Measurements from ENCODE around the gene TMEM235. TPM values are rescaled to one million over a fixed set of nuclear protein-coding genes. Genes with fewer than 3 reads are reported as not detected.

TMEM235 gene
- total and polyA plus RNA-seq, 2 donors (not counting 3 experiments of a cell fraction or from before 2014, with no cell fraction given) = 0.04 to 0.38 TPM

DNA sequence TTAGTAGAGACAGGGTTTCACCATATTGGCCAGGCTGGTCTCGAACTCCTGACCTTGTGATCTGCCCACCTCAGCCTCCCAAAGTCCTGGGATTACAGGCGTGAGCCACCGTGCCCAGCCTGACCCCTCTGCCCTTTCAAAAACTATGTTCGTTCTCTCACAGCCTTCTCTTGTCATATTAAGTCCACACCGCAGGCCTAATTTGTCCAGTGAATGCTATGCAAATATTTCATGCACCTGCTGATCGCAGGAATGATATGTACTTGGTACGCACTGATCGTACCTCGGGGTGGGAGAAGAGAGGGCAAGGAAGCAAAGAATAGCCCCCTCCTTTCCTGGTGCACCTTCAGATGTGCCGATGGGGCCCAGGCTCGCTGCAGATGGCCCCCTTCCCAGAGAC, 20.4 kb upstream of the TMEM235 start:
- no peak overlapping the region for H3K4me2 ChIP-seq (ENCODE audit: insufficient read depth, low read length)
- no peak overlapping the region for H3K4me3 ChIP-seq (replicated peaks in 1 of 3; ENCODE audit: insufficient read depth in 1 of 3, low read depth in 1 of 3, low read length in 3 of 3)
- H2AFZ ChIP-seq (ENCODE audit: low read depth, low read length) = no peak overlapping the region
- no TSS peak for BruUV-seq (replicated peaks)
- no peak for FAIRE-seq
- H3K9ac ChIP-seq (replicated peaks; ENCODE audit: extremely low read depth, insufficient read depth, low read length) = no peak overlapping the region
- dilution Hi-C loops (cut with MboI; ENCODE audit: extremely low pct_ligation_motif_present, low sequenced_read_pairs) (no loop called here), intact Hi-C loops (cut with micrococcal nuclease) (no loop called here)
- H3K79me2 ChIP-seq (ENCODE audit: control insufficient read depth, insufficient read depth, low read length) = peaks cover 18% of the 10 kb centered on the region
- TF ChIP-seq JUN (IDR thresholded peaks at IDR 0.05; ENCODE audit: borderline replicate concordance, insufficient read depth, insufficient read length, low read depth) (no peak), POLR2AphosphoS5 (IDR thresholded peaks at IDR 0.05; ENCODE audit: insufficient read depth, low read depth, low read length) (no peak), POLR2A (IDR thresholded peaks at IDR 0.05; ENCODE audit: low read depth, low read length) (no peak), MYC (IDR thresholded peaks at IDR 0.05; ENCODE audit: low read depth, low read length) (no peak), FOS (IDR thresholded peaks at IDR 0.05; ENCODE audit: borderline replicate concordance, insufficient read depth, low read length) (no peak), GATA2 (IDR thresholded peaks at IDR 0.05; ENCODE audit: insufficient read depth, insufficient read length, low read depth, low read length) (no peak), EZH2 (IDR thresholded peaks at IDR 0.05; ENCODE audit: borderline replicate concordance, low read depth, low read length, severe bottlenecking) (no peak)
- TF ChIP-seq, protein P1, sequence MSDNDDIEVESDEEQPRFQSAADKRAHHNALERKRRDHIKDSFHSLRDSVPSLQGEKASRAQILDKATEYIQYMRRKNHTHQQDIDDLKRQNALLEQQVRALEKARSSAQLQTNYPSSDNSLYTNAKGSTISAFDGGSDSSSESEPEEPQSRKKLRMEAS (IDR thresholded peaks at IDR 0.05; ENCODE audit: insufficient read depth, insufficient read length) = no peak
- TF ChIP-seq, protein P2, sequence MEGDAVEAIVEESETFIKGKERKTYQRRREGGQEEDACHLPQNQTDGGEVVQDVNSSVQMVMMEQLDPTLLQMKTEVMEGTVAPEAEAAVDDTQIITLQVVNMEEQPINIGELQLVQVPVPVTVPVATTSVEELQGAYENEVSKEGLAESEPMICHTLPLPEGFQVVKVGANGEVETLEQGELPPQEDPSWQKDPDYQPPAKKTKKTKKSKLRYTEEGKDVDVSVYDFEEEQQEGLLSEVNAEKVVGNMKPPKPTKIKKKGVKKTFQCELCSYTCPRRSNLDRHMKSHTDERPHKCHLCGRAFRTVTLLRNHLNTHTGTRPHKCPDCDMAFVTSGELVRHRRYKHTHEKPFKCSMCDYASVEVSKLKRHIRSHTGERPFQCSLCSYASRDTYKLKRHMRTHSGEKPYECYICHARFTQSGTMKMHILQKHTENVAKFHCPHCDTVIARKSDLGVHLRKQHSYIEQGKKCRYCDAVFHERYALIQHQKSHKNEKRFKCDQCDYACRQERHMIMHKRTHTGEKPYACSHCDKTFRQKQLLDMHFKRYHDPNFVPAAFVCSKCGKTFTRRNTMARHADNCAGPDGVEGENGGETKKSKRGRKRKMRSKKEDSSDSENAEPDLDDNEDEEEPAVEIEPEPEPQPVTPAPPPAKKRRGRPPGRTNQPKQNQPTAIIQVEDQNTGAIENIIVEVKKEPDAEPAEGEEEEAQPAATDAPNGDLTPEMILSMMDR (IDR thresholded peaks at IDR 0.05; ENCODE audit: extremely low read depth in 1 of 2, insufficient read depth in 1 of 2, low read depth in 1 of 2, low read length in 2 of 2) = no peak
- H4K20me1 ChIP-seq (replicated peaks; ENCODE audit: control insufficient read depth, extremely low read depth, insufficient read depth, low read length) = no peaks in the 10 kb centered on the region
- no peaks in the 10 kb centered on the region for H3K9me1 ChIP-seq (replicated peaks; ENCODE audit: control insufficient read depth, extremely low read depth, insufficient read depth, low read length)
- CTCF ChIA-PET = no interaction called here
- H3K9me3 ChIP-seq (replicated peaks; ENCODE audit: control insufficient read depth, insufficient read depth, low read length) = no peaks in the 10 kb centered on the region
- DNase-seq (ENCODE audit: low read depth, low spot score) = no peak
- POLR2A ChIA-PET = interaction anchor here (0.7 kb wide), 1 partner anchor 69 kb away, joined by 3 read pairs; no protein-coding TSS in a partner anchor
- H3K27me3 ChIP-seq (ENCODE audit: control insufficient read depth in 2 of 2, insufficient read depth in 2 of 2, low read length in 2 of 2) = no peaks in the 10 kb centered on the region
- H3K36me3 ChIP-seq (ENCODE audit: control insufficient read depth in 2 of 2, extremely low read depth in 1 of 2, insufficient read depth in 2 of 2, low read length in 2 of 2) = no peaks in the 10 kb centered on the region
- H3K27ac ChIP-seq (ENCODE audit: insufficient read depth, low read depth, low read length) = no peak overlapping the region
- H3K4me1 ChIP-seq (ENCODE audit: control insufficient read depth, extremely low read depth, insufficient read depth, low read length) = peaks cover 12% of the 10 kb centered on the region
